Posterior cingulate gyrus (tissue), 11 donors: ENCODE measurements around the gene RPUSD2.

Source experiments
- DNase-seq, 10 donors: peaks; one replicate each; pipeline versions ENCODE4 v3.0.0 to v3.0.0-alpha.2; 2020 to 2021; ENCODE audit warnings: mixed read lengths in 3 of 10
- intact Hi-C: fragments of 100-400 bp; cut with DNase I; formaldehyde crosslinking; loops from one replicate; pipeline ENCODE4 v1.15.1; 2023

Gene RPUSD2

GRCh38 chr15:40569129-40569953 lies at the start of gene RPUSD2:
TSS of gene RPUSD2 (plus strand) at chr15:40569299. CDS start at chr15:40569338, 39 bp downstream.
- peak; percentile 90 to 99 (median 96) for DNase-seq
- intact Hi-C loops = loop anchor here (10.0 kb wide), 5 partner anchors 55 to 545 kb away; partner anchors contain the start of genes BAHD1, INO80, RAD51 and RMDN3

GRCh38 chr15:40523611-40524010 lies 45.5 kb upstream of the RPUSD2 start:
- no peak for DNase-seq
- intact Hi-C loops = no loop called here

- no peak for DNase-seq
These were observed 43.2 kb upstream of the RPUSD2 start for GRCh38 chr15:40525855-40526254.

GRCh38 chr15:40528801-40529200 lies 40.3 kb upstream of the RPUSD2 start:
- intact Hi-C loops = no loop called here
- DNase-seq = no peak

More at GRCh38 chr15:40525855-40526254, 43.2 kb upstream of the RPUSD2 start:
- intact Hi-C loops = no loop called here

- intact Hi-C loops = no loop called here
- no peak for DNase-seq
These were observed 35.2 kb upstream of the RPUSD2 start for GRCh38 chr15:40533763-40534364.

GRCh38 chr15:40534371-40534770 lies 34.7 kb upstream of the RPUSD2 start:
- DNase-seq = no peak
- intact Hi-C loops = no loop called here

GRCh38 chr15:40536501-40536900 lies 32.6 kb upstream of the RPUSD2 start:
- intact Hi-C loops = no loop called here

GRCh38 chr15:40538976-40539375 lies 30.1 kb upstream of the RPUSD2 start:
- intact Hi-C loops = no loop called here
- DNase-seq = peak in 2 of 10 donors; percentile 66 to 76

More at GRCh38 chr15:40536501-40536900, 32.6 kb upstream of the RPUSD2 start:
- DNase-seq = peak in 1 of 10 donors; percentile 68

- intact Hi-C loops = no loop called here
- peak in 1 of 10 donors; percentile 12 for DNase-seq
These were observed 26.0 kb upstream of the RPUSD2 start for GRCh38 chr15:40543082-40543481.

- intact Hi-C loops = no loop called here
- DNase-seq = peak in 1 of 10 donors; percentile 49
These were observed 25.3 kb upstream of the RPUSD2 start for GRCh38 chr15:40543631-40544294.

GRCh38 chr15:40545457-40545856 lies 23.6 kb upstream of the RPUSD2 start:
- intact Hi-C loops = no loop called here
- DNase-seq = no peak

- DNase-seq = no peak
- intact Hi-C loops = no loop called here
These were observed 20.5 kb upstream of the RPUSD2 start for GRCh38 chr15:40548610-40549009.

GRCh38 chr15:40549894-40550293 lies 19.2 kb upstream of the RPUSD2 start:
- peak in 2 of 10 donors; percentile 52 to 86 for DNase-seq
- intact Hi-C loops = no loop called here

- no peak for DNase-seq
These were observed 18.6 kb upstream of the RPUSD2 start for GRCh38 chr15:40550341-40551037.

GRCh38 chr15:40554161-40554525 lies 15.0 kb upstream of the RPUSD2 start:
- intact Hi-C loops = no loop called here
- no peak for DNase-seq

More at GRCh38 chr15:40550341-40551037, 18.6 kb upstream of the RPUSD2 start:
- intact Hi-C loops = no loop called here

- intact Hi-C loops = no loop called here
- no peak for DNase-seq
These were observed 13.2 kb upstream of the RPUSD2 start for GRCh38 chr15:40555876-40556275.

- intact Hi-C loops = no loop called here
- no peak for DNase-seq
These were observed 10.0 kb upstream of the RPUSD2 start for GRCh38 chr15:40558952-40559742.

GRCh38 chr15:40562691-40563090 lies 6.4 kb upstream of the RPUSD2 start:
- intact Hi-C loops = loop anchor here (10.0 kb wide), 5 partner anchors 48 to 552 kb away; partner anchors contain the start of genes BAHD1, INO80, RAD51 and RMDN3
- no peak for DNase-seq

- no peak for DNase-seq
These were observed 5.7 kb upstream of the RPUSD2 start for GRCh38 chr15:40563426-40563825.

More at GRCh38 chr15:40563426-40563825, 5.7 kb upstream of the RPUSD2 start:
- intact Hi-C loops = loop anchor here (10.0 kb wide), 5 partner anchors 49 to 551 kb away; partner anchors contain the start of genes BAHD1, INO80, RAD51 and RMDN3
